SW 1271 (cell line): ENCODE measurements around the gene GNAS-AS1.

Source experiments
- DNase-seq, 2 experiments: peaks; one replicate each; lab custom pipeline; 2025; lab: John Stamatoyannopoulos, UW

GNAS-AS1 gene

GRCh38 chr20:58783511-58784011 lies 67.1 kb downstream of the GNAS-AS1 start:
- no peak for DNase-seq

- DNase-seq = no peak
These were observed 69.6 kb downstream of the GNAS-AS1 start for GRCh38 chr20:58781138-58781537.

DNA sequence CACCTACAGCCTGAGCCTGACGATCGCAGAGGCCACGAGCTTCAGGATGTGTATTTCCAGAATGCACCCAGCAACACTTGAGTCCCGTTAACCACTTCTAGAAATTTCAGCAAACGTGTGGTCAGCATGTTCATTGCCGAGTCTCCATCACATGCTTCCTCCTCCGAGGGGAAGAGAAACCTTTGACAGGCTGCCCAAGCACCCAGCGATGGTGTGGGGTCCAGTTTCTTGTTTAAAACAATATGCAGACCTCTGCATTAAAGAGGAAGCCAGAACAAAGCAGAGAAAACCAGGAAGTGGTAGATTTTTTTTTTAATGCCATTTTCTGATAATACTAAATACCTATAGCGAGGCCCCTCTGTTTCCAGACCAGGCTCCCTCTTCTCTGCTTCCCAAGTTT lies 71.9 kb downstream of the GNAS-AS1 start:
- no peak for DNase-seq

DNA sequence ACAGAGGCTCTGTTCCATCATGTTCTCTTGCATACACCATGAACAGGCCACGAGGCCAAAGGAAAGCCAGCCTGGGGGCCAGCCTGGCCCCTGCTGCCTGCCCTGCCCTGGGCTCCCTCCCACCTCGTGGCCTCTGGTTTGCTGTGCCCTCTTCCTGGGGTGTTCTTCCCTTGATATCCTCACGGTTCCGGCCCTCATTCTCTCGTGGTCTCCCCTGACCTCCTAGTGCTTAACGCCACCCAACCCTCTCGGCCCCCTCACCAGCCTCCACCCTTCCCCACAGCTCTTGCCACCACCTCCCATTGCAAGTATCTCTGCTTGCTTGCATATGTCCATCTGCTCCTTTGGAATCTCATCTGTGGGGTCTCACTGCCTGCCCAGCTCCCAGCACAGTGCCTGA lies 73.0 kb downstream of the GNAS-AS1 start:
- no peak for DNase-seq

- DNase-seq = no peak
These were observed 74.6 kb downstream of the GNAS-AS1 start for GRCh38 chr20:58776109-58776508.

DNA sequence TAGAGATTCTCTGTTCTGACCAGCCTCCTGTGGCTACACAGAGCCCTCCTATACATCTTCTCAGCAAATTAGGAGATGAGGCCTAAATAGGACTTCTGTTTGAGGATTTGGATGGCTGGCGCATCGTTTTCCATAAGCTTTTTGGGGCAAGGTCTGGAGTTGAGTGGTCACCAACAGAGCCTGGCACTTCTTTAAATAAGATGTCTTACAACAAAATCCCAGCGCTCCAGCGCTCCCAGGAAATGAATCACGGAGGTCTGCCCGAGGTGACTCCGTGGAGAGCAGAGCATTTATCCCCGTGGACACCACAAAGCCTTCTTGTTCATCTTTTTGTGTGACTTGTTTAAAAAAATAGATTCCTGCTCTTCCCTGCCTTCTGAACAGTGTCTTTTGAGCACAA lies 75.3 kb downstream of the GNAS-AS1 start:
- DNase-seq = no peak

DNA sequence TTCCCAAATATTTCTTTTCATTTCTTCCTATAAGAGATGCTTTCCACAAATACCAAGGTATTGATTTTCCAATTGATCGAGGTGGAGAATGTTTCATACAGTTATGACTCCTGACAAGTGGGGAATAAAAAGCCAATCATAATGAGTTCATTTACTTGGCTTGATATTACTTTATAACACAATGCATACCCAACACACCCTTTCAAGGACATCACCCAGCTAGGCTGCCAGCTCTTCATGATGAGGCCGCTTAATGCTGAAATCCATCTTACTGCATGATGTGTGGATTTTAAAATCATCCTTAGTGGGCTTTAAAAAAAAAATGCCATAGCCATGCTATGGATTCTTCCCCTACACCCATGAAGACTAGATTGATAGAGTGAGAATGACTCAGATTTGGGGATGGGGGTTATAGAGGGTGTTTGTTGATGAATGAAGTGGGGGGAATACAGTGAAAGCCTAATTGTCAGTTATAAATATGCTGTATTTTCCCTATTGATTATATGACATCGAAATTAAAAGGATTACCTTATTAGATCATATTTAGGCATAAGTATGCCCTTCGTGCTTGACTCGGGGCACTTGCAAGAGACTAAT lies 75.9 kb downstream of the GNAS-AS1 start:
- DNase-seq = no peak

DNA sequence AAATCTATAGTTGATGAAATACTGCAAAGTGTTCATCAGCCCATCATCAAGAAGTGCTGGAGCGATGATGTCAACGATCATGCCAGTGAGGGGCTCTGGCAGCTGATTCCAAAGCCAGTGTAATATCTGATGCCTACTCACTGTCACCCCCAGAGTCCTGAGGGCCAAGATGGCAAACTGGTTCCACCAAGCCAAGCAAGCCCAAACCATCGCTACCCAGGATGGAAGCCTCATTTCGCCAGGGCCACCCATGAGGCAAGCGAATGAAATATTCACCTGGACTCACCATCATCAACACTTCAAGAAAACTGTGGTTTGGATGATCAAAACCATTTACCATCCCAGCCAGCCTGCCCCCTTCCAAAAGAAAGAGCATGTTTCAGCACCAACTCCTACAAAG lies 76.5 kb downstream of the GNAS-AS1 start:
- no peak for DNase-seq

DNA sequence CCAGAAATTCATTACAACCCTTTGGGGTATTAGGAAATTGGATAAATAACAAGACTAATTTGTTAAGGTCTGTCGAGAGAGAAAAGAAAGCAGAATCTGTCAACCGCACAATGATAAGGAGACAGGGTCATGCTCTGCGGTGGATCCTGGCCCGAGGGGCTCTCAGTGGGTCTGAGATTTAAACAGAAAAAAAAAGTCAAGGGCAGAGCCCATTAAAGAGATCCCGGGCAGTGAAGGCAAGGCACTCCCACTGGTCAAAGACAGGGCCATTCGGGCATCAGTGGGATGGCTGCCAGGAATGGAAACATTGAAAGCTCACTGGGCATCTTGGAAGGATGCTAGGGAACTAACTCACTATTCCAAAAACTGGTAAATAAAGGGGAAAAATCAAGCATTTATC lies 77.9 kb downstream of the GNAS-AS1 start:
- no peak for DNase-seq
